ENCODE measurements around the gene TPMT. TPM values are rescaled to one million over a fixed set of nuclear protein-coding genes. Genes with fewer than 3 reads are reported as not detected.
"Not testable (repeated sequence)": the region's sequence is repeated elsewhere in the genome, so short reads cannot be mapped to it uniquely, and the experiment has no call there.

The TPMT gene
- total RNA-seq, 1 experiment from 2014 or later: 14.4 TPM

GRCh38 chr6:18151801-18152200 is 3.1 kb downstream of the TPMT start:
- Mint-ChIP-seq H3K27me3 (ENCODE audit: low read depth) (no peaks in the 10 kb centered on the region), H3K36me3 (peaks cover 10% of the 10 kb centered on the region), H3K9me3 (no peaks in the 10 kb centered on the region), H3K4me1 (peaks cover 22% of the 10 kb centered on the region), H3K4me3 (no peak overlapping the region), H3K27ac (no peak overlapping the region)
- ChIA-PET CTCF (no interaction called here), POLR2A (interaction anchor here (0.7 to 1.1 kb wide), 2 partner anchors 240 to 656 kb away, joined by 3 read pairs; no protein-coding TSS in a partner anchor)
- no peak for ATAC-seq
- no peak for DNase-seq (ENCODE audit: low spot score)
- TF ChIP-seq SMAD3 (CRISPR knock-in tag; IDR thresholded peaks at IDR 0.05; ENCODE audit: borderline replicate concordance) (no peak), ZNF416 (CRISPR knock-in tag; IDR thresholded peaks at IDR 0.05) (no peak), USF2 (CRISPR knock-in tag; IDR thresholded peaks at IDR 0.05) (no peak), ZSCAN18 (CRISPR knock-in tag; IDR thresholded peaks at IDR 0.05) (no peak), ZNF396 (CRISPR knock-in tag; IDR thresholded peaks at IDR 0.05; ENCODE audit: borderline replicate concordance) (no peak), GTF2I (CRISPR knock-in tag; conservative IDR thresholded peaks at IDR 0.05) (no peak), SP1 (CRISPR knock-in tag; conservative IDR thresholded peaks at IDR 0.05) (no peak), ELF4 (CRISPR knock-in tag; IDR thresholded peaks at IDR 0.05; ENCODE audit: low read depth) (no peak), ZNF138 (CRISPR knock-in tag; conservative IDR thresholded peaks at IDR 0.05) (no peak), TEAD4 (CRISPR knock-in tag; IDR thresholded peaks at IDR 0.05) (no peak), E2F4 (CRISPR knock-in tag; IDR thresholded peaks at IDR 0.05; ENCODE audit: borderline replicate concordance, low read depth) (no peak), IRF2 (CRISPR knock-in tag; IDR thresholded peaks at IDR 0.05; ENCODE audit: borderline replicate concordance, low read depth) (no peak)

- POLR2A ChIA-PET: interaction anchor here (0.8 to 1.1 kb wide), 2 partner anchors 56 to 239 kb away, joined by 3 read pairs; no protein-coding TSS in a partner anchor
These were observed 3.5 kb downstream of the TPMT start for GRCh38 chr6:18151391-18151790.

GRCh38 chr6:18148304-18149025 is 6.4 kb downstream of the TPMT start:
- Mint-ChIP-seq H3K36me3 (peaks cover 6% of the 10 kb centered on the region), H3K4me3 (no peak overlapping the region), H3K27me3 (ENCODE audit: low read depth) (no peaks in the 10 kb centered on the region), H3K9me3 (no peaks in the 10 kb centered on the region), H3K27ac (no peak overlapping the region), H3K4me1 (peaks cover 8% of the 10 kb centered on the region)
- CTCF ChIA-PET: no interaction called here
- ATAC-seq (no peak), DNase-seq (ENCODE audit: low spot score) (no peak)
- POLR2A ChIA-PET: no interaction called here
- TF ChIP-seq TEAD4 (CRISPR knock-in tag; IDR thresholded peaks at IDR 0.05) (no peak), TEAD1 (CRISPR knock-in tag; IDR thresholded peaks at IDR 0.05) (no peak), ERG (CRISPR knock-in tag; IDR thresholded peaks at IDR 0.05) (no peak), KAT7 (CRISPR knock-in tag; IDR thresholded peaks at IDR 0.05; ENCODE audit: borderline replicate concordance) (no peak), GRHL2 (CRISPR knock-in tag; IDR thresholded peaks at IDR 0.05; ENCODE audit: insufficient replicate concordance, severe bottlenecking) (no peak), PREB (CRISPR knock-in tag; IDR thresholded peaks at IDR 0.05; ENCODE audit: borderline replicate concordance) (no peak), TCF7 (CRISPR knock-in tag; IDR thresholded peaks at IDR 0.05; ENCODE audit: low read depth) (no peak), CREB1 (CRISPR knock-in tag; IDR thresholded peaks at IDR 0.05) (no peak), E2F4 (CRISPR knock-in tag; IDR thresholded peaks at IDR 0.05; ENCODE audit: borderline replicate concordance, low read depth) (no peak), NR2C2 (CRISPR knock-in tag; IDR thresholded peaks at IDR 0.05) (no peak)

More at GRCh38 chr6:18151391-18151790, 3.5 kb downstream of the TPMT start:
- H3K27ac Mint-ChIP-seq; CTCF ChIA-PET; H3K4me3 Mint-ChIP-seq; DNase-seq (ENCODE audit: low spot score); H3K27me3 Mint-ChIP-seq (ENCODE audit: low read depth); ATAC-seq; H3K36me3 Mint-ChIP-seq; H3K9me3 Mint-ChIP-seq: not testable (repeated sequence)
- peaks cover 21% of the 10 kb centered on the region for H3K4me1 Mint-ChIP-seq

Data from WTC11 (cell line).